Vagina (tissue), 2 donors: ENCODE measurements around the gene P2RY13.

ENCODE experiments used
- POLR2A ChIP-seq, 2 donors: fragments of 450-650 bp; IDR thresholded peaks; one replicate each; pipeline ENCODE4 v1.6.1; 2017; ENCODE audit warnings: antibody characterized with exemption in 2 of 2, mild to moderate bottlenecking in 2 of 2, moderate library complexity in 2 of 2
- TF ChIP-seq, protein P1 (sequence below), 3 experiments: fragments of 450-650 bp in 2 of 3; fragments of 200-600 bp in 1 of 3; sonication (generic) in 1 of 3; IDR thresholded peaks; one replicate each; pipeline ENCODE4 v1.5.1; 2017 to 2019; ENCODE audit warnings: antibody characterized with exemption in 3 of 3, mild to moderate bottlenecking in 2 of 3, moderate library complexity in 2 of 3

DNA sequence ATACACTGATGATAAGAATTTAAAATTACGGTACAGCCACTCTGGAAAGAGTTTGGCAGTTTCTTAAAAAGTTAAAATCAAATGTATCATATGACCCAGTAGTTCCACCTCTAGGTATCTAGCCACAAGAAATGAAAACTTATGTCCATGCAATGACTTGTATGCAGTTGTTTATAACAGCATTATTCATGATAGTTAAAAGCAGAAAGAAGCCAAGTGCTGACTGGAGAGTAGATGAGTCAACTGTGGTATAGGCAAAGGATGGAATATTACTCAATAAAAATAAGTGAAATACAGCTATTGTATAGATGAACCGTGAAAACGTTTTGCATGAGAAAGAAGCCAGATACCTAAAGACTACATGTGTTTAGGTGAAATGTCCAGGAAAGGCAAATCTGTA is 27.6 kb downstream of the P2RY13 start:
- no peak for TF ChIP-seq POLR2A (IDR thresholded peaks at IDR 0.05)
- TF ChIP-seq, protein P1, sequence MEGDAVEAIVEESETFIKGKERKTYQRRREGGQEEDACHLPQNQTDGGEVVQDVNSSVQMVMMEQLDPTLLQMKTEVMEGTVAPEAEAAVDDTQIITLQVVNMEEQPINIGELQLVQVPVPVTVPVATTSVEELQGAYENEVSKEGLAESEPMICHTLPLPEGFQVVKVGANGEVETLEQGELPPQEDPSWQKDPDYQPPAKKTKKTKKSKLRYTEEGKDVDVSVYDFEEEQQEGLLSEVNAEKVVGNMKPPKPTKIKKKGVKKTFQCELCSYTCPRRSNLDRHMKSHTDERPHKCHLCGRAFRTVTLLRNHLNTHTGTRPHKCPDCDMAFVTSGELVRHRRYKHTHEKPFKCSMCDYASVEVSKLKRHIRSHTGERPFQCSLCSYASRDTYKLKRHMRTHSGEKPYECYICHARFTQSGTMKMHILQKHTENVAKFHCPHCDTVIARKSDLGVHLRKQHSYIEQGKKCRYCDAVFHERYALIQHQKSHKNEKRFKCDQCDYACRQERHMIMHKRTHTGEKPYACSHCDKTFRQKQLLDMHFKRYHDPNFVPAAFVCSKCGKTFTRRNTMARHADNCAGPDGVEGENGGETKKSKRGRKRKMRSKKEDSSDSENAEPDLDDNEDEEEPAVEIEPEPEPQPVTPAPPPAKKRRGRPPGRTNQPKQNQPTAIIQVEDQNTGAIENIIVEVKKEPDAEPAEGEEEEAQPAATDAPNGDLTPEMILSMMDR (IDR thresholded peaks at IDR 0.05): no peak
